Gastrocnemius medialis (tissue), 4 donors: Measurements from ENCODE around the gene LRRC37A3.

Experiments
- CTCF ChIP-seq, 5 experiments: fragments of 450-650 bp in 3 of 5; fragments of 200-600 bp in 2 of 5; sonication (generic) in 2 of 5; IDR thresholded peaks in 4 of 5; conservative IDR thresholded peaks in 1 of 5; 1 replicate in 4 of 5; 2 replicates in 1 of 5; pipeline ENCODE4 v1.5.1; 2016 to 2019; ENCODE audit warnings: antibody characterized with exemption in 5 of 5, mild to moderate bottlenecking in 3 of 5, moderate library complexity in 3 of 5
- POLR2A ChIP-seq, 2 donors: fragments of 450-650 bp; IDR thresholded peaks; one replicate each; pipeline ENCODE4 v1.6.1; 2017; ENCODE audit warnings: antibody characterized with exemption in 2 of 2, mild to moderate bottlenecking in 2 of 2, moderate library complexity in 2 of 2

DNA sequence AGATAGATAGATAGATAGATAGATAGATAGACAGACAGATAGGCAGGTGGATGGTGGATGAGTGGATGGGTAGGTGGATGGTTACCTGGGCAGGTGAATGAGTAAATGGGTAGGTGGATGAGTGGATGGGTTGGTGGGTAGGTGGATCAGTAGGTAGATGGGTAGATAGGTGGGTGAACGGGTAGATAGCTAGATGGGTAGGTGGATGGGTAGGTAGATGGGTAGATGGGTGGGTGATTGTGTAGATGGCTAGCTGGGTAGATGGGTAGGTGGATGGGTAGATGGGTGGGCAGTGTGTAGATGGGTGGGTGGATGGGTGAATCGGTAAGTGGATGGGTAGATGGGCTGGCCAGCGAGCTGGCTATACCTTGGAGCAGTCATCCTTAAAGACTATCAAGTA lies 21.8 kb upstream of the LRRC37A3 start:
- TF ChIP-seq CTCF (IDR thresholded peaks at IDR 0.05 in 4 of 5, conservative IDR thresholded peaks at IDR 0.05 in 1 of 5): no peak
- TF ChIP-seq POLR2A (IDR thresholded peaks at IDR 0.05): no peak
